ENCODE measurements around the gene ALPK3.

Gene ALPK3

GRCh38 chr15:84845631-84846030 is 28.5 kb downstream of the ALPK3 start:
- DNase-seq = peak; percentile 63 to 69 (median 65)

GRCh38 chr15:84846269-84846668 is 29.1 kb downstream of the ALPK3 start:
- no peak for DNase-seq

GRCh38 chr15:84847382-84847781 is 30.2 kb downstream of the ALPK3 start:
- DNase-seq = no peak

- DNase-seq = no peak
Observed at GRCh38 chr15:84852212-84852611, 35.1 kb downstream of the ALPK3 start.

GRCh38 chr15:84855136-84855535 is 38.0 kb downstream of the ALPK3 start:
- DNase-seq = no peak

- DNase-seq = no peak
Observed at GRCh38 chr15:84855765-84856164, 38.6 kb downstream of the ALPK3 start.

GRCh38 chr15:84856731-84857417 is 39.7 kb downstream of the ALPK3 start:
- DNase-seq = no peak

GRCh38 chr15:84857418-84858004 is 40.4 kb downstream of the ALPK3 start:
- DNase-seq = no peak

- no peak for DNase-seq
Observed at GRCh38 chr15:84858231-84858630, 41.1 kb downstream of the ALPK3 start.

GRCh38 chr15:84859144-84859543 is 42.0 kb downstream of the ALPK3 start:
- no peak for DNase-seq

GRCh38 chr15:84859651-84860050 is 42.5 kb downstream of the ALPK3 start:
- DNase-seq = no peak

- DNase-seq = no peak
Observed at GRCh38 chr15:84861781-84862180, 44.6 kb downstream of the ALPK3 start.

- no peak for DNase-seq
Observed at GRCh38 chr15:84862214-84862975, 45.2 kb downstream of the ALPK3 start.

- DNase-seq = peak; percentile 28 to 65 (median 41)
Observed at GRCh38 chr15:84863565-84864443, 46.6 kb downstream of the ALPK3 start.

- DNase-seq = no peak
Observed at GRCh38 chr15:84864444-84864795, 47.3 kb downstream of the ALPK3 start.

GRCh38 chr15:84865074-84865569 is 48.0 kb downstream of the ALPK3 start:
- DNase-seq = no peak

GRCh38 chr15:84868037-84868880 is 51.1 kb downstream of the ALPK3 start:
- DNase-seq = no peak

GRCh38 chr15:84869510-84869909 is 52.4 kb downstream of the ALPK3 start:
- no peak for DNase-seq

- DNase-seq = no peak
Observed at GRCh38 chr15:84871428-84871985, 54.4 kb downstream of the ALPK3 start.

GRCh38 chr15:84872009-84872910 is 55.1 kb downstream of the ALPK3 start:
- DNase-seq = no peak

GRCh38 chr15:84873997-84874396 is 56.8 kb downstream of the ALPK3 start:
- DNase-seq = no peak

All from suppressor macrophage treated with lipopolysaccharide for 1 hour (primary cell).